SK-N-DZ (cell line): ENCODE measurements around the gene DMAC2L. TPM values are rescaled to one million over a fixed set of nuclear protein-coding genes. Genes with fewer than 3 reads are reported as not detected.
A peak's percentile ranks its signal among the peaks of the same experiment; 100 is the strongest.
"Not testable (repeated sequence)": the region's sequence is repeated elsewhere in the genome, so short reads cannot be mapped to it uniquely, and the experiment has no call there.

Experiments
- DNase-seq: peaks from one replicate; pipeline ENCODE4 v3.0.0-alpha.2; 2015; ENCODE audit warnings: low spot score
- polyA plus RNA-seq, 2 experiments: library from polyadenylated mRNA; depleted of rRNA; stranded (reverse); fragments of >200 nt; gene quantifications; 2 replicates each; pipeline ENCODE4 v1.2.3, GENCODE V29; 2014

The DMAC2L gene
- 23.9 and 40.1 TPM in 2 replicates for polyA plus RNA-seq (2014; cell fraction: cytosol; rRNA removed)
- 8.9 and 20.6 TPM in 2 replicates for polyA plus RNA-seq (2014; cell fraction: nucleus; rRNA removed)

DNA sequence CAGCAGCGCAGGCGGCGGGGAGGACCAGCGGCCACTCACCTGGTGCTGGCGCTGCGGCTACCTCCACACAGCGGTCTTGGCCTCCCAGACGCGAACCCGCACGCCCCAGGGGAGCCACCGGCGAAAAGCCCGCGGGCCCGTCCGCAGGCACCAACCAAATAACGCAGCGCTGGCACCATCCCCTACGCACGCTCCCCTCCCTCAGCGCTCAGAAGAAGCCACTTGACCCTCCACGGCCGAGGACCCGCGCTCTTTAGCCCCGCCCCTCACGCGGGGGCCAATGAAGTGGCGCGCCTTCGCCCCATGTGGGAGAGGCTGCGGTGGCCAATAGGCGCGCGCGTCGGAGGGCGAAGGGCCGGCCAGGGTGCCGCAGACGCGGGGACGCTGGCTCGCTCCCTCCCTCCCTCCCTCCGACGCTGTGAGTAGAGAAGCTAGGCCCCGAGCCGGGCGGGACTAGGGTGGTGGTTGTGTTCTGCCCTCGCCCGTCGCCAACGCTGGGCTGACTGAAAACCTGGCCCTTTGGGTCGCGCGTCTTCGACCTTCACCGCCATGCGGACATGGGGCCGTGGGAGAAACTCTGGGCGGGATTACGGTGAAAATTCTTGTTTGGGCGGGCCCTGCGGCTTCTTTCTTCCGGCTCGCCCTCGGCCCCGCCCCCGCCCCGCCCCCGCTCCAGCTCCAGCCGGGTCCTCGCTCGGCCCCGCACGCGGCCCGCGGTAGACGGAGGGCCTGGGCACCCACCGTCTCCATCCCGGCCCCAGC lies at the start of gene DMAC2L, which contains the start of gene L2HGDH:
TSS of gene DMAC2L (plus strand) at position 353 of the 762 bp plus-strand sequence. CDS start 9,164 bp downstream, outside the sequence.
TSS of gene L2HGDH (minus strand) at position 258 of the 762 bp plus-strand sequence. CDS start at position 179, 79 bp downstream.
- DNase-seq = peak; percentile 95

DNA sequence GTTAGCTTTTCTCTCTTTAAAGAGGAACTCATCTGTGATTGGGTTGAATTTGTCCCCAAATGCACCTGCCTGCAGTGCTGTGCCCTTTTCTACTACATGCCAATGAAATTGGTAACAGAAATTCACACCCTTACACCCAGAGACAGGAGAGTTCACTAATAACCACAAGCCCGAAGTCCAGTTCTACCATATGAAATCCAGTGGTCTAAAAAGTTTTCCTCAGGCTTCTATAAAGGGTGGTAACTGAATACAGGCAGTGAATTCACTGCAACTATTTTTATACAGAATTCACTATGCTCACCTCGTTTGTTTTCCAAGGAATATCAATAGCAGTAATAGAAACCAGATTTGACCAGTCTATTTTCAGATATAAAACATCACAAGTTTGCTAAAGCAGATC lies 49.3 kb upstream of the DMAC2L start:
- no peak for DNase-seq

- DNase-seq = no peak
Measured at GRCh38 chr14:50263321-50263720, 48.8 kb upstream of the DMAC2L start.

- DNase-seq = no peak
Measured at GRCh38 chr14:50265029-50265428, 47.1 kb upstream of the DMAC2L start.

- no peak for DNase-seq
Measured at GRCh38 chr14:50270932-50271331, 41.2 kb upstream of the DMAC2L start.

DNA sequence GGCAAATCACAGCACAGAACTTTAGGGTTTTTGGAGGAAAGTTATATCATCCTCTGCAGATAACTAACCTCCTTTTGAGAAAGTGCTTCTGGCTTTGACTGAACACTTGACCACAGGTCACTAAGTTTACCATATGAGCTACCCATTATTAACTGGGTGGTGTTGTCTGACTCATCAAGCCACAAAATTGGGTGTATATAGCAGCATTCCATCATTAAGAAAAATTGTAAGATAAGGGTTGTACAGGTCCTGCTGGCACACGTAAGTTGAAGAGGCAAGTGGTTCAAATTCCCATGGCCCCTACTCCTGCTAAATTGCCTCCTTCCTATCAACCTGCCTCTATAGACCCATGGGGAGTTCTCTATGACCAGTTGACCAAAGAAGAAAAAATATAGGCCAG lies 39.6 kb upstream of the DMAC2L start:
- no peak for DNase-seq

GRCh38 chr14:50285861-50286260 lies 26.3 kb upstream of the DMAC2L start:
- no peak for DNase-seq

DNA sequence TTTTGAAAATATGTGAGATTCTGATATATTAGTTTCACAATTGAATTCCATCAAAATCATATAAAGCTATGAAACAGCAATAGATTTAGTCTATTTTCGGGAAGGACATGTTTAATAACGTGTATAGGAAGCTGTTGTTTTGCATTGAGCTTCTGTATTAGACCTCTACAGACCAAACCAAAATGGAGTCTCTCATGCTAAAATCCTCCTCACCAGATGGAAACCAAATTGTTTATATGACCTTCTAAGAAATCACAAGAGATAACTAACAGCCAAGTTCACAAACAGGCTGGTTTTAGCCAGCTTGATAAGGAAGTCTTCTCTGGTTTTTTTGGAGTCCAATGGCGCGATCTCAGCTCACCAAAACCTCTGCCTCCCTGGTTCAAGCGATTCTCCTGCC lies 24.0 kb upstream of the DMAC2L start:
- no peak for DNase-seq

- DNase-seq = peak; percentile 42
Measured at GRCh38 chr14:50290306-50290705, 21.8 kb upstream of the DMAC2L start.

- DNase-seq = no peak
Measured at GRCh38 chr14:50299585-50299984, 12.5 kb upstream of the DMAC2L start.

- no peak for DNase-seq
Measured at GRCh38 chr14:50301914-50302313, 10.2 kb upstream of the DMAC2L start.

- no peak for DNase-seq
Measured at GRCh38 chr14:50303744-50304471, 8.2 kb upstream of the DMAC2L start.

DNA sequence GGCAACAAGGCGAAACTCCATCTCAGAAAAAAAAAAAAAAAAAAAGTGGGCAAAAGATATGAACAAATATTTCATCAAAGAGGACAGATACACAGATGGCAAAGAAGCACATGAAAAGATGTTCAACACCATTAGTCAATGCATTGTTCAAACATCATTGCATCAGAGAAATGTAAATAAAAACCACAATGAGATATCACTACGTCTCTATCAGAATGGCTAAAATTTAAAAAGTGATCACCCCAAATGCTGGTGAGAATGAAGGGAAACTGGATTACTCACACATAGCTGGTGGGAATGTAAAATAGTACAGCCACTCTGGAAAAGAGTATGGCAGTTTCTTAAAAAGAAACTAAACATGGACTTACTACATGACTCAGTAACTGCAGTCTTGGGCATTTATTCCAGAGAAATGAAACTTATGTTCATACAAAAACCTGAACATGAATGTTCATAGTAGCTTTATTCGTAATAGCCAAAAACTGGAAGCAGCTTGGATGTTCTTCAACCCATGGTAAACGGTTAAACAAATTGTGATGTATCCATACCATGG lies 3.7 kb upstream of the DMAC2L start:
- no peak for DNase-seq

DNA sequence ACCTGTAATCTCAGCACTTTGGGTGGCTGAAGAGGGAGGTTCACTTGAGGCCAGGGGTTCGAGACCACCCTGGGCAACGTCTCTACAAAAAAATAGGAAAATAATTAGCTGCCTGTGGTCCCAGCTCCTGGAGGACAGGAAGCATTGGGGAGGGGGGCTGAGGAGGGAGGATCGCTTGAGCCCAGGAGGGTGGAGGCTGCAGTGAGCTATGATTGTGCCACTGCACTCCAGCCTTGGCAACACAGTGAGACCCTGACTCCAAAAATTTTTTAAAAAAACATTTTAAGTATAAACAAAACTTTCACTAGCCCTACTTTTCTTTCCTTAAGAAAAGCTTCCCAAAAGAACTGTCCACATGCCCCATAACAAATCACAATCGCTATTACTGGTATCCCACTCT lies 1.7 kb upstream of the DMAC2L start:
- no peak for DNase-seq

DNA sequence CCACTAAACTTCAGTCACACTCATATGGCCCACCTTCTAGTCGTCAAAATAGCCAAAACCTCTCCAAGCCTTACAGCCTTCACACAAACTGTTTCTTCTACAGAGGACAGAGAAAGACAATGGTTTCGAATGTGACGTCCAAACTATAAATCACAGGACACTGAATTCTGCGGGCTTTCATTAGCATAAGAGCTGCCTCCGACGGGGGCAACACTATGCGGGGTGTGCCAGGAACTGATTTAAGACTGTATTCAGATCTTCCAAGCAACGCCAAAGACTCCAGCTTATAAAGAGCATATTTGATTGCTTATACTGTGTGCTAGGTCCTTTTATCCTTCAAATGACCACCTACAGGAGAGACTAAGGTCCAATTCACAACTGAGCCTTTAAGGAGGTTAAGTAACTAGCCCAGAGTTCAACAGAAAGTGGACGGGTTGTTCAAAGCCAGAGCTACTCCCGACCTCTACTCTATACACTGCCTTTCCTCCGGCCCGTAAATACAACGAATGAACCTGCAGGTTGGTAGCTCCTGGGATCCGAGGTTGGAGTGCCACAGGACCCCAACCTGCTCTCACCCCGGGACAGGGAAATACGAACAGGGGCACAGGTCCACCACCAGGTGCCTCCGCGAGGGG lies 670 bp upstream of the DMAC2L start:
- DNase-seq = no peak

- no peak for DNase-seq
Measured at GRCh38 chr14:50312734-50313054, 570 bp downstream of the DMAC2L start.

DNA sequence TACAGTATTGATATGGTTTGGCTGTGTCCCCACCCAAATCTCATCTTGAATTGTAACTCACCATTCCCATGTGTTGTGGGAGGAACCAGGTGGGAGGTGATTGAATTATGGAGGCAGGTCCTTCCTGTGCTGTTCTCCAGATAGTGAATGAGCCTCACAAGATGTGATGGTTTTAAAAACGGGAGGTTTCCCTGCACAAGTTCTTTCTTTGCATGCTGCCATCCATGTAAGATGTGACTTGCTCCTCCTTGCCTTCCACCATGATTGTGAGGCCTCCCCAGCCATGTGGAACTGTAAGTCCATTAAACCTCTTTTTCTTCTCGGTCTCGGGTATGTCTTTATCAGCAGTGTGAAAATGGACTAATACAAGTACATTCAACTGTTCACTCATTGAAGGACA lies 2.0 kb downstream of the DMAC2L start:
- DNase-seq = not testable (repeated sequence)

- DNase-seq = no peak
Measured at GRCh38 chr14:50318031-50318626, 6.0 kb downstream of the DMAC2L start.

DNA sequence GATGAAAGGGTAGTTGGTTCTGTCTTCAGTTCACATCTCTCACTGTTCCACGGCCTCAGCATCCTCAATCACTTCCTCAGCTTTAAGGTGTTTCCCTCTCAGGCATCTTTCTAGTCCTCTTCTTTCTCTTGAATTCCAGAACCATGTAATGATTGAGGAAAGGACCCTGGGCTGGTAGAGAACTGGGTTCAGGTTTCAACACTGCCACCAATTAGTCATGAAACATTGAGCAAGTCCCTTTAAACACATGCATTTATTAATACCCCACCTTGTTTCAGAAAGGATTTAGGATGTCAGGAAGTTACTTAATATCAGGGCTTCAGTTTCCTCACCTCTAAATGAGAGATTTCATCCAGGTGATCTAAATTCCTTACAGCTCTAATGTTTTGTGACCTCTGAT lies 7.2 kb downstream of the DMAC2L start:
- DNase-seq = no peak

- DNase-seq = no peak
Measured at GRCh38 chr14:50319721-50320120, 7.6 kb downstream of the DMAC2L start.

DNA sequence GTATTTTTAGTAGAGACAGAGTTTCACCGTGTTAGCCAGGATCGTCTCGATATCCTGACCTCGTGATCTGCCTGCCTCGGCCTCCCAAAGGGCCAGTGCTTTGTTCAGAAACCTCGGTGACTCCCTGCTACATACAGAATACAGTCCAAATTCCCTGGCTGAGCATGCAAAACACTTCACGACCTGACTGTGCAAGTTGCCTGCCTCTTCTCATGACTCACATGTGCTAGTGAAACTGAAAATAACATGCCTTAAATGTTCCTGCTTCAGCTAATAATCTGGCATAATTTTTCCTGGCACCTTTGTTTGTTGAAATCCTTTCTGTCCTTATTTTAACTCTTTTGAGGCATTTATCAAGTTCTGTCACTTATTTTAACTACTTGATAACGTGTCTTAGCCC lies 8.2 kb downstream of the DMAC2L start:
- DNase-seq = no peak
